HG03439 (cell line): ENCODE data around the gene P2RX6.
"Not testable (repeated sequence)": the region's sequence is repeated elsewhere in the genome, so short reads cannot be mapped to it uniquely, and the experiment has no call there.

Source experiments
- ATAC-seq: cut with Tn5 transposase; IDR thresholded peaks from one replicate; pipeline ENCODE4 v1.9.1; 2021; ENCODE audit warnings: mild to moderate bottlenecking, moderate library complexity; ENCODE audit not compliant: unreplicated experiment

Gene P2RX6

GRCh38 chr22:21014726-21015465, at the start of gene P2RX6:
Gene P2RX6 (plus strand): TSS chr22:21015165. CDS start chr22:21015175, 10 bp downstream.
- no peak for ATAC-seq

GRCh38 chr22:20965888-20966855, 48.8 kb upstream of the P2RX6 start:
- ATAC-seq, result no peak

GRCh38 chr22:20966883-20967696, 47.9 kb upstream of the P2RX6 start, which contains the start of gene AIFM3:
Gene AIFM3 (plus strand): TSS chr22:20967255. CDS start chr22:20967945, 690 bp downstream.
- no peak for ATAC-seq

GRCh38 chr22:20967697-20968211, 47.2 kb upstream of the P2RX6 start:
- ATAC-seq, result no peak

- no peak for ATAC-seq
Observed at GRCh38 chr22:20968281-20968977, 46.5 kb upstream of the P2RX6 start.

GRCh38 chr22:20970939-20971657, 43.9 kb upstream of the P2RX6 start:
- no peak for ATAC-seq

- ATAC-seq, result not testable (repeated sequence)
Observed at GRCh38 chr22:20972014-20972694, 42.8 kb upstream of the P2RX6 start.

- no peak for ATAC-seq
Observed at GRCh38 chr22:20972933-20973577, 41.9 kb upstream of the P2RX6 start.

GRCh38 chr22:20973634-20974286, 41.2 kb upstream of the P2RX6 start:
- ATAC-seq, result no peak

- ATAC-seq, result no peak
Observed at GRCh38 chr22:20974336-20974955, 40.5 kb upstream of the P2RX6 start.

- no peak for ATAC-seq
Observed at GRCh38 chr22:20975541-20976290, 39.2 kb upstream of the P2RX6 start.

- ATAC-seq, result no peak
Observed at GRCh38 chr22:20976291-20976877, 38.6 kb upstream of the P2RX6 start.

GRCh38 chr22:20977019-20977418, 37.9 kb upstream of the P2RX6 start:
- no peak for ATAC-seq

GRCh38 chr22:20977516-20978170, 37.3 kb upstream of the P2RX6 start:
- ATAC-seq, result no peak

GRCh38 chr22:20978419-20978818, 36.5 kb upstream of the P2RX6 start:
- ATAC-seq, result no peak
